ENCODE data around the gene FBXO47. TPM values are rescaled to one million over a fixed set of nuclear protein-coding genes. Genes with fewer than 3 reads are reported as not detected.

FBXO47 gene
- total RNA-seq, 2 donors from 2014 or later, result not detected

- Histone ChIP-seq H3K27me3 (no peaks in the 10 kb centered on the region), H3K27ac (peak overlapping the region; percentile 68 to 75), H3K9me3 (no peaks in the 10 kb centered on the region), H3K4me3 (no peak overlapping the region), H3K36me3 (peaks cover 27% of the 10 kb centered on the region), H3K4me1 (peaks cover 0 to 80% of the 10 kb centered on the region in 2 donors)
- TF ChIP-seq, protein P1, sequence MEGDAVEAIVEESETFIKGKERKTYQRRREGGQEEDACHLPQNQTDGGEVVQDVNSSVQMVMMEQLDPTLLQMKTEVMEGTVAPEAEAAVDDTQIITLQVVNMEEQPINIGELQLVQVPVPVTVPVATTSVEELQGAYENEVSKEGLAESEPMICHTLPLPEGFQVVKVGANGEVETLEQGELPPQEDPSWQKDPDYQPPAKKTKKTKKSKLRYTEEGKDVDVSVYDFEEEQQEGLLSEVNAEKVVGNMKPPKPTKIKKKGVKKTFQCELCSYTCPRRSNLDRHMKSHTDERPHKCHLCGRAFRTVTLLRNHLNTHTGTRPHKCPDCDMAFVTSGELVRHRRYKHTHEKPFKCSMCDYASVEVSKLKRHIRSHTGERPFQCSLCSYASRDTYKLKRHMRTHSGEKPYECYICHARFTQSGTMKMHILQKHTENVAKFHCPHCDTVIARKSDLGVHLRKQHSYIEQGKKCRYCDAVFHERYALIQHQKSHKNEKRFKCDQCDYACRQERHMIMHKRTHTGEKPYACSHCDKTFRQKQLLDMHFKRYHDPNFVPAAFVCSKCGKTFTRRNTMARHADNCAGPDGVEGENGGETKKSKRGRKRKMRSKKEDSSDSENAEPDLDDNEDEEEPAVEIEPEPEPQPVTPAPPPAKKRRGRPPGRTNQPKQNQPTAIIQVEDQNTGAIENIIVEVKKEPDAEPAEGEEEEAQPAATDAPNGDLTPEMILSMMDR (IDR thresholded peaks at IDR 0.05), result no peak
- no peak for DNase-seq (ENCODE audit: low spot score)
Observed at GRCh38 chr17:38899421-38899820, 67.8 kb downstream of the FBXO47 start.

- no peak overlapping the region for H3K4me3 ChIP-seq
- H3K36me3 ChIP-seq, result peaks cover 27% of the 10 kb centered on the region
- H3K27ac ChIP-seq, result peak overlapping the region; percentile 68 to 75
- H3K27me3 ChIP-seq, result no peaks in the 10 kb centered on the region
- H3K4me1 ChIP-seq, result peaks cover 0 to 86% of the 10 kb centered on the region in 2 donors
- DNase-seq (ENCODE audit: low spot score), result no peak
- TF ChIP-seq, protein P1 (IDR thresholded peaks at IDR 0.05), result no peak
- H3K9me3 ChIP-seq, result no peaks in the 10 kb centered on the region
Observed at GRCh38 chr17:38898812-38899348, 68.3 kb downstream of the FBXO47 start.

- Histone ChIP-seq H3K27me3 (no peaks in the 10 kb centered on the region), H3K4me1 (peaks cover 0 to 88% of the 10 kb centered on the region in 2 donors), H3K27ac (peak overlapping the region; percentile 68 to 75), H3K4me3 (no peak overlapping the region), H3K9me3 (no peaks in the 10 kb centered on the region), H3K36me3 (peaks cover 22% of the 10 kb centered on the region)
- TF ChIP-seq, protein P1 (IDR thresholded peaks at IDR 0.05), result no peak
- no peak for DNase-seq (ENCODE audit: low spot score)
Observed at GRCh38 chr17:38898291-38898679, 68.9 kb downstream of the FBXO47 start.

DNA sequence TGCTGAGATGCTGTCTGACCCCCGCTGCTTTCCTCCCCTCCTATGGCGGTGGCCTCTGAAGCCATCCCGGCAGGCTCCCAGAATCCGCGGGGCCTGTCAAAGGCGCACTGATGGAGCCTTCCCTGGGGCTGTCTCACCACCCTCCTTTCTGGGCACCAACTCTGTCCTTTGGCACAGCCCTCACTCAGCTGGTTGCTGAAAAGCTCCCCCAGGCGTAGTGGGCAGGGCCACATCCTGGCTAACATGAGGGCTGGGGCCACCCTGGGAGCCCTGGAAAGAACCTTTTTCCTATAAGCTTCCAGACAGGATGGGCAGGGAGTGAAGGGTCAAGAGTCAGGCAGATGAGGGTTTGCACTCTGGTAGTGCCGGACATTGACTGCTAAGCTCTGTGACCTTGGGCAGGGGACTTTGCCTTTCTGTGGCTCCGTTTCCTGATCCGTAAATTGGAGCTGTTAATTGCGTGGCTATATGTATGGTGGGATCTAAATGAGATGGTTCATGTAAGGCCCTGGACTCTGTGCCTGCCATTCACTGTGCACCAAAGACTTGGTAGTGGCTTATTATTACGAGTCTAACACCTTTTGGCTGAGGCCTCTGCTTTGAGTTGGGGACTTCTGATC, 69.4 kb downstream of the FBXO47 start:
- Histone ChIP-seq H3K4me1 (peaks cover 0 to 88% of the 10 kb centered on the region in 2 donors), H3K36me3 (peaks cover 25% of the 10 kb centered on the region), H3K9me3 (no peaks in the 10 kb centered on the region), H3K4me3 (no peak overlapping the region), H3K27ac (peak overlapping the region; percentile 68 to 75), H3K27me3 (no peaks in the 10 kb centered on the region)
- no peak for DNase-seq (ENCODE audit: low spot score)
- TF ChIP-seq, protein P1 (IDR thresholded peaks at IDR 0.05), result no peak

DNA sequence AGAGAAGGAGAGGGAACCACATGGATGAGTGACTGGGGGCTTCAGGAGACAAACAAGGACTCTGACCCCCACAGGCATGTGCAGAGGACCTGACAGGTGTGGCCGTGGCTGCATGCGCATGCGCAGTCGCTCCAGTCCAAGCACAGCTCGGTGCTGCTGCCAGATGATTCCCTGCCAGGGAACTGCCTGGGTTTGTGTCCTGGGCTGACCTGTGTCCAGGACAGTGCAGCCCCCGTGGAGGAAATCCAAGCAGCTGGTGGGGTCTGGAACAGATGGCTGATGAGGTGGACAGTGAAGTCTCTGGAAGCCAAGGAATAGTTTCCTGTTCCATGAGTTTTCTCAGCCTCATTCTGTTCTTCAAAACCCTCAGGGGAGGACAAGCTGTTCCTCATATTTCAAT, 70.0 kb downstream of the FBXO47 start:
- H3K4me1 ChIP-seq, result peaks cover 0 to 88% of the 10 kb centered on the region in 2 donors
- H3K27ac ChIP-seq, result peak overlapping the region; percentile 68 to 75
- H3K27me3 ChIP-seq, result no peaks in the 10 kb centered on the region
- H3K36me3 ChIP-seq, result peaks cover 31% of the 10 kb centered on the region
- TF ChIP-seq, protein P1 (IDR thresholded peaks at IDR 0.05), result no peak
- no peaks in the 10 kb centered on the region for H3K9me3 ChIP-seq
- DNase-seq (ENCODE audit: low spot score), result peak; percentile 73
- H3K4me3 ChIP-seq, result no peak overlapping the region
